Endometrium (tissue), 2 donors: ENCODE results near the gene GCC2.
A peak's percentile ranks its signal among the peaks of the same experiment; 100 is the strongest.
"Not testable (repeated sequence)": the region's sequence is repeated elsewhere in the genome, so short reads cannot be mapped to it uniquely, and the experiment has no call there.

Source experiments
- FAIRE-seq: peaks from 2 replicates; lab custom pipeline; 2012; peaks lifted over from hg19 to GRCh38; lab: Jason Lieb, UNC
- donor health status: control.
- donor health status: control.

Gene GCC2, protein sequence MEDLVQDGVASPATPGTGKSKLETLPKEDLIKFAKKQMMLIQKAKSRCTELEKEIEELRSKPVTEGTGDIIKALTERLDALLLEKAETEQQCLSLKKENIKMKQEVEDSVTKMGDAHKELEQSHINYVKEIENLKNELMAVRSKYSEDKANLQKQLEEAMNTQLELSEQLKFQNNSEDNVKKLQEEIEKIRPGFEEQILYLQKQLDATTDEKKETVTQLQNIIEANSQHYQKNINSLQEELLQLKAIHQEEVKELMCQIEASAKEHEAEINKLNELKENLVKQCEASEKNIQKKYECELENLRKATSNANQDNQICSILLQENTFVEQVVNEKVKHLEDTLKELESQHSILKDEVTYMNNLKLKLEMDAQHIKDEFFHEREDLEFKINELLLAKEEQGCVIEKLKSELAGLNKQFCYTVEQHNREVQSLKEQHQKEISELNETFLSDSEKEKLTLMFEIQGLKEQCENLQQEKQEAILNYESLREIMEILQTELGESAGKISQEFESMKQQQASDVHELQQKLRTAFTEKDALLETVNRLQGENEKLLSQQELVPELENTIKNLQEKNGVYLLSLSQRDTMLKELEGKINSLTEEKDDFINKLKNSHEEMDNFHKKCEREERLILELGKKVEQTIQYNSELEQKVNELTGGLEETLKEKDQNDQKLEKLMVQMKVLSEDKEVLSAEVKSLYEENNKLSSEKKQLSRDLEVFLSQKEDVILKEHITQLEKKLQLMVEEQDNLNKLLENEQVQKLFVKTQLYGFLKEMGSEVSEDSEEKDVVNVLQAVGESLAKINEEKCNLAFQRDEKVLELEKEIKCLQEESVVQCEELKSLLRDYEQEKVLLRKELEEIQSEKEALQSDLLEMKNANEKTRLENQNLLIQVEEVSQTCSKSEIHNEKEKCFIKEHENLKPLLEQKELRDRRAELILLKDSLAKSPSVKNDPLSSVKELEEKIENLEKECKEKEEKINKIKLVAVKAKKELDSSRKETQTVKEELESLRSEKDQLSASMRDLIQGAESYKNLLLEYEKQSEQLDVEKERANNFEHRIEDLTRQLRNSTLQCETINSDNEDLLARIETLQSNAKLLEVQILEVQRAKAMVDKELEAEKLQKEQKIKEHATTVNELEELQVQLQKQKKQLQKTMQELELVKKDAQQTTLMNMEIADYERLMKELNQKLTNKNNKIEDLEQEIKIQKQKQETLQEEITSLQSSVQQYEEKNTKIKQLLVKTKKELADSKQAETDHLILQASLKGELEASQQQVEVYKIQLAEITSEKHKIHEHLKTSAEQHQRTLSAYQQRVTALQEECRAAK (N-terminal part only)

DNA sequence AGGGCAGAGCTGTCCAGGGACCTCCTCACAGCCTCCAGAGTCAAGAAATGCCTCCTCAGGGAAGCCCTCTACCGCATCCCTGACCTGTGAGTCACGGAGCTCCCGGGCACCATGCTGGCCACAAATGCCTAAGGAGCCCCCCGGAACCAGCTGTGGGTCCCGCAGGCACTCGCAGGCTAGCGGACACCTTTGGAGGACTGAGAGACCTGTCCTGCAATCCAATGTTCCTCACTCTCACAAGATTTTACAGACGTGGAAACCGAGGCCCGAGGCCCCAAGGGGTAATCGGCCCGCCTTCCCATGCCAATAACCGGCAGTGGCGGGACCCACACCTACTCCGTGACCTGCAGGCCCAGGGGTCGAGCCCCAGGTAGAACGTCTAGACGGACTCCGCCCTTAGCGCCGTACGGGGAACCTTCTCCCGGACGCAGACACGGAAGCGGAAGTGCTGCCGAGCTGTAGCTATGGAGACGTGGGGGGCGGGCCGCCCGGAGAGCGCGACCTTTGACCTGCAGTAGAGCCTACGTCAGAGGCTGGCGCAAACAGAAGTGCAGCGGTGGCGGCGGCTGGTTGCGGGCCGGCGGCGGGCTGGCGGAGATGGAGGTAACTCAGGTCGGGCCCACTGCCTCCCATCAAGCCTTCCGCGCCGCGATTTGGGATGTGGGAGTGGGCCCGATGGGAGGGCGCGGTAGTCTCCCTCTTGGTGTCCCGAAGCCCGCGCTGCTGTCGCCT, at the start of gene GCC2:
TSS of gene GCC2 (plus strand) at position 529 of the 732 bp plus-strand sequence. CDS start at position 598, 69 bp downstream.
- FAIRE-seq: no peak

DNA sequence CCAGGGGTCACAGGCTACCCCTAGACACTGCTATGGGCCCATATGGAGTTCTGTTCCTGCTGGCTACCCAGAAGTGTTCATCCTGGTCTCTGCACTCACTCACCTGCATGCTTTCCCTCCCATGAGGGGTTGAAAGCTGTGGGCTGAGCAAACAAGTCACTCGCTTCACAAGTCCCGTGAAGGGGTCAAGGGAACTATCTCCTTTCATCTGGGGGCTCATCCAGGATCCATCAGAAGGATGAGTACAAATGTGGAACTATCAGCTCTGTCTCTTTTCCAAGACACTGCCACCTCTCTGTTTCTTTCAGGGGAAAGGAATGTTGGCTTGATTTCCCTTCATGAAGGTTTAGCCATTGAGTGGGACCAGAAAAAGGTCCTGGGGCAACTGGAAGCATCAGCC, 49.5 kb upstream of the GCC2 start:
- no peak for FAIRE-seq

DNA sequence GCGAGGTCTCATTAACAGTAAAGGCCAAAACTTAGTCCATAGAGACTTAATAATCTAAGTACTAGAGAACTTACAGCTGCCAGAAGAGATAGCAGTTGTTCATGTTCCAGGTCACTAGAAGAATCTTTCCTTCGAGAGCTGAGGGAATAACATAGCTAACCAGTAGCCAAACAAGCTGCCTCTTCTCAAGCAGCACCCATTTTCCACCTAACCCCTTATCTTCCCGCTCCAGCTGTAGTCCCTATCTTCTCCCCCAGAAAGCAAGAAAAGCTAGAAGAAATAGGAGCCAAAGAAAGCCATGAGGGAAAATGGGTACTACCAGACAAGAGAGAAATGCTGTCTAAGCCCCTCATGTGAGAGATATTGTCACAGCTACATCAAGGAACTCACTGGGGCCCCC, 47.2 kb upstream of the GCC2 start:
- FAIRE-seq: no peak

DNA sequence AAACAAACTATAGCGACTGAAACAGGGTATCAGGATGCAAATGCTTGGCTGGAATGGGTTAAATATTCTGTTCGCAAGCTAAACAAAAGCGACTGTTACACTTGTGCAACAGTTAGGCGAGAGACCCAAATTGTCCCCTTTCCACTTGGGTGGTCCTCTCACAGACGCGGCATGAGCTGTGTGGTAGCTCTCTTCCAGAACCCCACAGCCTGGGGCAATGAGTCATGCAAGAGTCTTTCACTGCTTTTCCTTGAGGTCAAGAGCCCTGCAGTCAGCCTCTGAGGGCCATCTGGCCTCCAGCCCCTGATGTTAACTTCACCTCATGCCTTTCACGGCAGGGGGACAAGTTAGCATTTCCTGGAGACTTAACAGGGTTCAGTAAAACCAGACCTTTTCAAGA, 45.5 kb upstream of the GCC2 start:
- peak; percentile 96 for FAIRE-seq

DNA sequence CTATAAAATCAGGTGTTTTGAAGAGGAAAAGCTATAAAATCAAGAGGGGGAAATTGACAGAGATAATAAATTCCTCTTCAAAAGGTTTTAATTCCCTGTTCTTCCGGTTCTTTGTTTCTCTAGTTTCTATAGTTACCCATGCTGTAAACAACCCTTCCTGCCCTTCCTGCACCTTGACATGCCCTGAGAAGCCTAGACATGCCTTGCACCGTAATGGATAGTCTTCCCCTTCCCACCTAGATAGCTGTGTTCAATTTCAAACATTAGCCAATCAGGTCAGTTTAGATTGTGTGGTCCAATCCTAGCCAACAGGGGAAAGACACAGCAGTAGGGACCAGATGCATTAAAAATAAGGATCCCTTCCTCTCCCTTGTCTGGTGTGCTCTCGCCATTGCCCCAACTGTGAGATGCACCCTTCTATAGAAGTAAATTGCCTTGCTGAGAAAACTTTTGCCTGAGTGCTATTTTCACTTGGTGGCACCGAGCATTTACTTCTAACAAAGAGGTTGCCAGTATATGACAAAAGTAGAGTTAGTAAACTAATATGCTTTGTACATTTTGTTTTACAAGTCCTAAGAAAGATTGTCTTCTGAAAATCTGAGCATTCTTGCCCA, 44.1 kb upstream of the GCC2 start:
- no peak for FAIRE-seq

DNA sequence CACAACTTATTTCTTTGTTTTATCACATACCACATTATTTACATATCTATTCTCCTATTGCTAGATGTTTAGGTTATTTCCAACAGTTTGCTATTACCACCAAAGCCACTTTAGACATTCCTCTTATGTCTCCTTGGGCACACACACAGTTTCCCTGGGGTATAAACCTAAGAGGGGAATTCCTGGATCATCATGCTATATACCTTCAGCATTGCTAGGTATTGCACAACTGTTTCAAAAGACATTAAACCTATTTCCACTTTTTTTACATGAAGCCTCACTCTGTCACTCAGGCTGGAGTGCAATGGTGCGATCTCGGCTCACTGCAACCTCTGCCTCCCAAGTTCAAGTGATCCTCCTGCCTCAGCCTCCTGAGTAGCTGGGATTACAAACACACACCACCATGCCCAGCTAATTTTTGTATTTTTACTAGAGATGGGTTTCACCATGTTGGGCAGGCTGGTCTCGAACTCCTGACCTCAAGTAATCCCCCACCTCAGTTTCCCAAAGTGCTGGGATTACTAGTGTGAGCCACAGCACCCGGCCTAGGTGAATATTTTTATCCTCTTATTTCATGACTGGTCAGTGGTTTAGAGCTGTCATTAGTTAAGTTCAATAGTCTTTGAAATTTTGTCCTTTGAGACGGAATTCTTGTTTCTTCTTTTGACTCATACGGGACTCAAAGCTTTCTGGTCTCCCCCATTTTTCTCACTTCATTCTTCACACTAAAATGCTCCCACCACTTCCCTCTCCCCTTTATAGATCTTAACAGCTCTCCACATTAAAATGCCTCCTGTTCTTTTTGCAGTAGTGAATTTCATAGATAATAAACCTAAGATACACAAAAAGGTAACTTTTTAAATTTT, 40.9 kb upstream of the GCC2 start:
- FAIRE-seq: no peak

DNA sequence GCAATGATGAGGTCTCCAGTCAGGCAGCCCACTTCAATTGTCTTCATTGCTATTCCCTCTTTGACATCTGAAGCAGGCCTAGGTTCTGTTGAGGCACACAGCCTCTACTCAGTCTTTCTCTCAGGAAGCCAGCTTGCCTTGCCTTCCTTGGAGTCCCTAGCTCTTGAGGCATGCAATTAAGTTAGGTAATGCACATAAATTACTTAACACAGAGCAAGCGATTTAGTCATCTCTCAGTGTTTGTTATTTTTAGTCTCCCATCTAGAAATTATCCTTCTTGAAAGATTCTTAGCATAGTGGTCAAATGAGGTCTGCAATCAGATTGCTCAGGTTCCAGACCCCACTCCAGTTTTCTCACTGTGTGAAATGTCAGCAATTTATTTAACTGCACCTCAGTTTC, 39.2 kb upstream of the GCC2 start:
- no peak for FAIRE-seq

DNA sequence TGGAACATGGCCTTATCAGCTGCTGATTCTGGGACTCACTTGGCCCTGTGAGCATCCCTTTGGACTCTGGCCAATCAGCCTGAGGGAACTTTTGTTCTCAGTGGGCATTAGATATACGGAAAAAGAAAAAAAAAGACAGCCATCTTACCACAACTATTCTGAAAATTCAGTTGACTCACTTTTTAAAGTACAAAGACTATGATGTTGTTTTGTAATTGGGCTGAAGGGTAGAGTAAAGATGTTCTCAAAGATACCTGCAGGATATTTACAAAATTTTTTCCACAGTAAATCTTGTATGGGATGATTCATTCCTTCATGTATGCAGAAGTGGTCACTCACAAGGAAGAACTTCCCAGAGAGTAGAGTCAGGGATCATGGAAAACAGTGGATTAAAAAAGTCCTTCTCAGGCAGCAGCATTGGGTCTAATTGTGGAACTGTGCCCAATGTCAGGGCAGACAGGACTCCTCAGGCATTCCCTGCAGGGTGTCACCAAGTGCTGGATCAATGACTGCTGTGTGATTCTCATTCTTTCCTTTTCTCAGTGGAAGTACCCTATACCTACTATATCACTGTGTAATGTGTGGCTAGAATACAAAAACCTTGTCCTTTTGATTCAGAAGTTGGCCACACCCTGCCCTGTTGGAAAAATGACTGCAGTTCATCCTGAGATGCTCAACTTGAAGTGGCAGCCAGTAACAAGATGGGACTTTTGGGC, 35.9 kb upstream of the GCC2 start:
- no peak for FAIRE-seq

DNA sequence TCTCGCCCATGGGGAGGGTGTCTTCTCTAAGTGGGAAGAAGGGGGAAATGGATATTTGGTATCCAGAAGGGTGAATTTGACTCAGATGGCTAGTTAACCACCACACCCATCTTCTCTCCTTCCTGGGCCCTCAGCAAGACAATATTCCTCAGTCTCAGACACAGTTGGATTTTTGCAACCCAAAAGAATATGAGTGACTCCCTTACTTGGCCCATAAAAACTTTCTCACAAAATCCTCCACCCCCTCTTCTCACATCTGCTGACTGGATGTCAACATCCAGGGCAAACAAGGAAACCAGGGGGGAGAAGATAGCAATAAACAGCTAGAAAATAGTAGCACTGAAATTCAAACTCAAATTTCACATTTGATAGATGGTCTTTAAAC, 35.3 kb upstream of the GCC2 start:
- no peak for FAIRE-seq

DNA sequence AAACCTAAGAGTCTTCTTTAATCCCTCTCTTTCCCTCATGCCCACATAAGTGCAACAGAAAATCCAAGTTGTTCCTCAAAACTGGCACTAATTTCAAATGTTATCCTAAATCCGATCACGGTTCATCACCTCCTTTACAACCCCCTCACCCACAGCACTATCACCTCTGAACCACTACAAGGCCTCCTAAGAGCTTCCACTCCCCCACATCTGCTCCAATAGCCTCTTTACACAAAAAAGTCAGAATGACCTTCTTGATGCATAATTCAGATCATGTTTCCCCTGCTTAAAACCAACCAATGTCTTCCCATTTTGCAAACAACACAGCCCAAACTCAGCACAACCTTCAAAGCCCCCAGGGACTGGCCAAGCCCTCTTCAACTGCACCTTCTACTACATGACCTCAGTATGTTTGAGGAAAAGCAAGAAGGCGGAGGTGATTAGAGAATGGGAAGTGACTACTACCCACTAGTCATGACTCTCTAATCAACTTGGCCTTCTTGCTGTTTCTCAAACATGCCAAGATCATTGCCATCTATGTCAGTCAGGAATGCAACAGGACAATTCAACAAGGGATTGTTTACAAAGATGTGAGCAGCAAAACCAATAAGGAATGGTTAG, 34.6 kb upstream of the GCC2 start:
- no peak for FAIRE-seq

DNA sequence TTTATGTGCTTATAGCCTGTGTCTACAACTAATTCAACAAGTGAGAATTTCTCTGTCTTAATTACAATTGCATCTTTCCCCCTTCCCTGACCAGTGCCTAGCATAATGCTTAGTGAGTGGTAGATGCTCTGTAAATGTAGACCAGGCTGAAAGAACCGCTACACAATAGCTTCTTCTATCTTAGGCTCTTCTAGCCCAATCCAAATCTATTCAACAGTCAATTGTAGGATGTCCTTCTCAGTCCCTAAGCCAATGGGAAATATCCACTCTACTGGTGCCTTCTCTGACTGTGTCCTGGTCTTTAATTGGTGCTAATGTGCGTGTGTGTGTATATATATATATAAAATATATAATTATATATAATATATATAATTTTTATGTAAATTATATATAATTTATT, 34.1 kb upstream of the GCC2 start:
- no peak for FAIRE-seq

DNA sequence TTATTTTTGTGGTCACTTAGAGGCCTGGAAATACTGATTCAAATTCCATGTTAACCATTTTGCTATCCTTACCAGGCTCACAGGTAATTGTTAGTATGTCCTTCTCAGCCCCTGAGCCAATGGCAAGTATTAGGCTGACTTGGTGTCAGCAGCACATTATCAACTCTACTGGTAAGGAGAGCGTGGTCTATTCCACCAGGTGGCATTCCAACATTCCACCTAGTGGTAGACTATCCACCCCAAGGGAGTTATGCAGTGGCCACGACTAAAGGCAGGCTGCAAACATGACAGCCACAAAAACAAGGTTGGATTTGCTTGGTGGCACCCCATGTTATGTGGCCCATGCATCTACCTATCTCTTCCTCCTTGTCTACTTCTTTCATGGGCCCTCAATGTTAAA, 31.8 kb upstream of the GCC2 start:
- FAIRE-seq: no peak

DNA sequence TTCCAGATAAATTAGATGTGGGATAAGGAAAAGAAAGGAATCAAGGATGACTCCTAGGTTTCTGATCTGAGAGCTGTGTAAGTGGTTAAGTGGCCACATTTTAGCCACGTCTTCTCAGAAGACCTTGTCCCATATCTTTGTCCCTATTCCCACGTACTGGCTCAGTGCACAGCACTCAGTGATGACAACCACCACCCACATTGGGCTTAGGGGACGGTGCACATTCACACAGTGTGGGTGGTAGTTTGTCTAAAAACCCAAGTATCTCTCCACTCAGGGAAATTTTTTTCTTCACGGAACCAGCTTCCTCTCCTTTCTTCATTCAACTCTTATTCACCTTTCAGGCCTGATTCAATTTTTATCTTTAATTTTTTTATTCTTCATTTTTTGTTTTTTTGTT, 30.6 kb upstream of the GCC2 start:
- FAIRE-seq: no peak

DNA sequence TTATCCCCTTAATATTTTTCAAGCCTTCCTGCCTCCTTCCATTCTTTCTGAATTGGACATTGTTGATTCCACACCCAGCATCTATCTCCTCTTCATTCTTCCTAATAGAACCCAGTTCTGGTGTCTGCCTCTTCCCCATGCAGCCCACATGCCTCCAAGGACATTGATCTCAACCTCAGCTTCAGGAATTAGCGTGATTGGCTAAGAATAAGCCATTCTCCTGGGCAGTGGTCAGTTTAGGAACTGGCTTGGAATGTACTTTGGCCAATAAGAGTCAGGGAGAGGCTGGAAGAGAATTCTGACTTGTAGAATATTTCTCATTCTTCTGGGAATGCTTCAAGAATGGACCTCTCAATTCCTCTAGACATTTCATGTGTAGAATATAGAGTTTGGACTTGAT, 25.9 kb upstream of the GCC2 start:
- FAIRE-seq: no peak

DNA sequence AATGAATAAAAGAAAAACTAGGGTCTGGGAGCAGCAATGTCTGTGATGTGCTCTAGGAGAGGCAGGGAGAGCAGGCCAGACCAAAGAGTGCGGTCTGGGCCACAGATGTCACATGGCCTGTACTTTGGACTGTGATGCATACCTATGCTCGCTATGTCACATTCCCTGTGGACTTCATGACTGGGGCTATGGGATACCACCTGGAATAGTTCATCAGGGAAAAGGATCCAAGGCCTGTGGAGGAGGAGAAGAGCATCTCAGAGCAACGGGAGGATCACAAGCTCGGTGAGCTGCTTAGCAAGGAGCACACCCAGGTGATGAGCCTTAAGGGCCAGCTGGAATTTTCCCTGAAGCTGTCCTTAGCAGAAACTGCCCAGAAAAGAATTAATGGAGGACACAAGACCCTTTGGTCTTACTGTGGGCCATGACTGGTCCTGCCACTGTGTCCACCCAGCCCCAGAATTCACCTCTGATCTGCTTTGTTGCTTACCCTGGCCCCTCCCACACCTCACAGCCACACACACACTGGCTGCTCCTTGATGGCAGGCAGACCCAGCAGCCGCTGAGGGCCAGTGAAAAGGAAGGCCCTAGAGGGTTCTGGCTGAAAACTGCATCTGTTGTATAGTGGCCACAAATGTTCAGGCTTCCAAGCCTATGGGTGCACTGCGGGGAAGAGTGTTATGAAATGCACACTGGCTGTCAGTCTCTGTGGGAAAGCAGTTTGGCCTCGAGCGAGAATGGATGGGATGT, 25.3 kb upstream of the GCC2 start:
- FAIRE-seq: no peak

DNA sequence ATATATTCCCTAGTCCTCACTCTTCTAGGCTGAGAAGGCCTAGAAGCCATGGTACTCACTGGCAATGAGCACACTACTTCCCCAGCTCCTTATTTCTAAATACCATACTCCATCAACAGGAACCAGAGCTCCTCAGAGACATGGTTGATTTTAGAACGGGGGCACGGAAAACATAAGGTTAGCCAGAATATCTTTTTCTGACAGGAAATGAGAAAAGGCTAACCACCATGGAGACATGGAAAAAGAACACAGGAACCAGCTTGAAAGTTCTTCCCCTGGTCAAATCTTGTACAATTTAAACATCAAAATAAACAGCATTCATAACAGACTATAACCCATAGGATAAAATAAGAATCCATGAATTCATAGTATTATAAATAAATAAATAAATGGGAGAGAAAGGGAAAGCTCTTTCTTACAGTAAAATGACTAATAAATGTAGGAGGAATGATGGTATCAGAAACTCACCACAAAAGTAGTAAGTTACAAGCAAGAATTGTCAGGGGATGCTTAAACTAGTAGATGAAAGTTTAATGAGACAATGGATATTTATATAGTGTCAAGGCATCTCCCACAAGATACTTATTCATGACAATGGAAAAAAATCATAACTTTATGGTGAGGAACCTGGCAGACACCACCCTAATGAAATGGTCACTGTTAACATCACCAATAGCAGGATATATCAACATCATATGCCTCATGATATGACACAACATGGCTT, 20.6 kb upstream of the GCC2 start:
- FAIRE-seq: no peak

DNA sequence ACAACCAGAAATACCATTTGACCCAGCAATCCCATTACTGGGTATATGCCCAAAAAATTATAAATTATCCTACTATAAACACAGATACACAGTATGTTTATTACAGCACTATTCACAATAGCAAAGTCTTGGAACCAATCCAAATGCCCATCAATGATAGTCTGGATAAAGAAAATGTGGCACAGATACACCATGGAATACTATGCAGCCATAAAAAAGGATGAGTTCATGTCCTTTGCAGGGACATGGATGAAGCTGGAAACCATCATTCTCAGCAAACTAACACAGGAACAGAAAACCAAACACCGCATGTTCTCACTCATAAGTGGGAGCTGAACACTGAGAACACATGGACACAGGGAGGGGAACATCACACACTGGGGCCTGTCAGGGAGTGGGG, 13.4 kb upstream of the GCC2 start:
- not testable (repeated sequence) for FAIRE-seq

DNA sequence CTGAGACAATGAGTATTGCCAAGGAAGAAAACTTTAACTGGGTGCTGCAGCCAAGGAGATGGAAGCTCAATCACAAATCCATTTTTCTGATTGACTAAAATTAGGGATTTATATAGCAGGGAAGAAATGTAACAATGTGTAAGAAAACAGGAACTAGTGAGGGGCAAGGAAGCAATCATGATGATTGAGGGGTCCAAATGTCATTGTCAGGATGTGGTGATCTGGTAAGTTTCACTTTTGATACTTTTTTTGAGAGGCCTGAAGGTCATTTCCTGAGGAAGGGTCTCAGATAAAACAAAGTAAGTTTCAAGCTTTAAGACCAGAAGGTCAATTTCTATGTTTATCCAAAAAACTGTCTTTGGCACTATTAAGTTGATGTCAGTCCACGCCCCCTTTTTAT, 12.0 kb upstream of the GCC2 start:
- no peak for FAIRE-seq
